ENCODE results near the gene LHFPL6.

LHFPL6 gene

DNA sequence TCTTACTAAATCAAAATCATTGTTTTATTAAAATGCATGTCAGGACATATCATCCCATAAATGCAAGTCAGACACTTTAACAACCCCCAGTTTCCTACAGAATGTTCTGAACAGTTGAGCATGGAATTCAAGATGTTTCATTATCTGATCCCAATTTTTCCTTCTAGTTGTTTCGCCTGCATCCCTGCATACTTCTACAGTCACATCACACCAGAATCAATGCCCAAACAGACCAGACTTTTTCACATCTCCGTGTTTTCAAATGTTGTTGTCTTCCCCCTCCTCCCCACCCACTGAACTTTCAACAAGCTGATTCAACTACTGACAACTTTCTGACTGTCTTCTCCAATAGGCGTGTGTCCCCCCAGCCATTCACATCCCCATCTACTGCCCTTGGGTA lies 48.6 kb downstream of the LHFPL6 start:
- DNase-seq (ENCODE audit: low read depth) = no peak

GRCh38 chr13:39552246-39552645 lies 50.7 kb downstream of the LHFPL6 start:
- no peak for DNase-seq (ENCODE audit: low read depth)

DNA sequence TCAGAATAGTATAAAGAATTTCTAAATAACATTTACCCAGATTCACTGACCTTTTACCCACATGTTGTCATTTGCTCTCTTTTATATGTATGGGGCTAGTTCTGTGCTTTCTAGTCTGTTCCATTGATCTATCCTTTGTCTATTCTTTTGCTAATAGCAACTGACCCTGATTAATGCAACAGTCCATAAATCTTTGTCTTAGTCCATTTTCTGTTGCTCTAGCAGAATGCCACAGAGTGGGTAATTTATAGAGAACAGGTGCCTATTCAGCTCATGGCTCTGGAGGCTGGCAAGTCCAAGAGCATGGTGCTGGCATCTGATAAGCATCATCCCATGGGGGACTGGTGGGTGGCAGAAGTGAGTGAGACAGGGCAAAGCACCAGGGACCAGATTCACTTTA lies 52.1 kb downstream of the LHFPL6 start:
- no peak for DNase-seq (ENCODE audit: low read depth)

GRCh38 chr13:39547108-39547507 lies 55.9 kb downstream of the LHFPL6 start:
- no peak for DNase-seq (ENCODE audit: low read depth)

GRCh38 chr13:39542361-39542760 lies 60.6 kb downstream of the LHFPL6 start:
- no peak for DNase-seq (ENCODE audit: low read depth)

- no peak for DNase-seq (ENCODE audit: low read depth)
Measured at GRCh38 chr13:39540929-39541605, 61.9 kb downstream of the LHFPL6 start.

- DNase-seq (ENCODE audit: low read depth) = no peak
Measured at GRCh38 chr13:39538816-39539790, 63.9 kb downstream of the LHFPL6 start.

DNA sequence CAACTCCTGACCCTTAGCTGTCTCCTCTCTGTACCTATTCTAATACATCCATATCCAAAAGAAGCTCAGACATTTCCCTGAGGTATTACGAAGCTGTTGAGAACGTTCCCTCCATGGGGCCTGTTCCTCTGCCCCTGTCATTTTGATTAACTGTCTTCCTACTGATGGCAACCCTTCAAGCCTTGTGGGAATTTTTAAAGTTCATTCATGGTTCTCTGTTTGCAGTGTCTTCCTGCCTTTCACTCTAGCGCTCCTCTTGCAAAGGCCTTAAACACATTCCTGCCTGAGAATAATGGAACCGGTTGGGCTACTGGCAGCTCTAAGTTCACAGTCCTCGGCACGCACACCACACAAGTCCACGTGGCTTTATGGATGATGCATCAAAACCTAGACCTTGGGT lies 66.1 kb downstream of the LHFPL6 start:
- no peak for DNase-seq (ENCODE audit: low read depth)

DNA sequence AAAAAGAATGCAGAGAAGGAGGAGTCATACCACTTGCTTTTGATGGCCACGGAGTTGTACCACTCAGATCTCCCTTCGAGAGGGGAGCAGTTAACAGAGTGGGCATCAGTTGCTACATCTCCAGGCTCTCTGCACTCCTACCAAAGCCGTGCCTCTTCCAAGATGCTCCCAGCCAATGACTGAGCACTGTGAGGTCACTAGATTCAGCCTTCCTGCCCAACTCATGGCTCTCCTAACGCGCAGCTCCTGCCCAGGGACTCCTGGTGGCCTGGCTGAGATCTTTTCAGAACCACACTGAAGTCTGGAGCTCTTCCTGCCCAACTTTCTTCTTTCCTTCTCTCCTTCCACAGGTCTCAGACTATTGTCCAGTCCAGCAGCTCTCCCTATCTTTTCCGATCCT lies 66.7 kb downstream of the LHFPL6 start:
- no peak for DNase-seq (ENCODE audit: low read depth)

DNA sequence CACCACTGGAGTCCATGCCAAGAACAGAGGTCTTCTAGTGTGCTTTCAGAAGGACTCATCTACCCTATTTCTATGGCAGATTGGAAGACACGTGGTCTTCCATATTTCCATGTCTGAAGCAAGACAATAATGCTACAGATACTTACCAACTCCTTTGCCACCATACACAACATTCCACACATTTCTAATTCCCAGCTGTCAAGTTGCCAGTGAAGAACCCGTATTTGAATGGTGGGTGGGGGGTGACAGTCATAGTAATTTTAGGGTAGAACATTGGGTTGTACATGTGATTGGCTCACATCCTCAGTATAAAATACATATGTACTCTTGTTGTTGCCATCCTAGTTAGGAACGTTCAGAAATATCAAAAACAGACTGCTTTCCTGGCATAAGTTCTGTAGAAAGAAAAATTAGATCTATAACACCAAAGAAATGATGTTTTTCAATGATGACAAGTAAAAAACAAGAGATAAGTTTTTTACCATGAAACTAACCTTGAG lies 69.3 kb downstream of the LHFPL6 start:
- DNase-seq (ENCODE audit: low read depth) = no peak

GRCh38 chr13:39531646-39532045 lies 71.3 kb downstream of the LHFPL6 start:
- DNase-seq (ENCODE audit: low read depth) = no peak

DNA sequence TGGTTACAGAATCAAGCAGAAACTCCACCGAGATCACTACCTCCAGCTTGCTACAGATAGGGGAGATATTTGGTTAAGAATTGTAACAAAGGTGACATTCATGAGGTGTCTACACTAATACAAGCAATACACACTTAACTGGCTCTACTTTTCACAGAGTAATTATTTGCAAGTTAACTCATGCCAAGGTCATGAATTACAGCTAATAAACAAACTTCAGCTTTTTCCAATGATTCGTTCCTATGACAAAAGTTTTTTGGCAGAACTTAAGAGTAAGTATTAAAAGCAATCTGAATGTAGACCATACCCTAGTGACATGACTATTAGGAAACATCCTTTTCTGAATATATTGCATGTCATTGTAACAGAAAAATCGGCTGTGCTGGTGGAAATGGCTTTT lies 72.1 kb downstream of the LHFPL6 start:
- peak; percentile 28 for DNase-seq (ENCODE audit: low read depth)

DNA sequence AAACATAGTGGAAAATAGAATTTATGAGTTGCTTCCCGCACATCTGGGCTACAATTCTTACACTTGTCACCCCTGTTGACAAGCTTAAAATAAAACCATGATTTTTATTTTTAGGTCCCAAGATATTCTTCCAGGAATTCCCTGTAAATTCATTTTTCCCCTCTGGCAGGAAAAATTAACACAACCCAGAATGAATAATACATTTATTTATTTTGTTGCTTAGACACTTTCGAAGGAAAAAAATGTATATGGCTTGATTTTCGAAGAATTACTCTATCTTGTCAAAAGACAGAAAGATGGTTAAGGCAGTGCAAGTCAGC lies 74.4 kb downstream of the LHFPL6 start:
- DNase-seq (ENCODE audit: low read depth) = no peak

- DNase-seq (ENCODE audit: low read depth) = peak; percentile 78
Measured at GRCh38 chr13:39527961-39528660, 74.9 kb downstream of the LHFPL6 start.

- no peak for DNase-seq (ENCODE audit: low read depth)
Measured at GRCh38 chr13:39527301-39527700, 75.7 kb downstream of the LHFPL6 start.

GRCh38 chr13:39526499-39526898 lies 76.5 kb downstream of the LHFPL6 start:
- DNase-seq (ENCODE audit: low read depth) = no peak

DNA sequence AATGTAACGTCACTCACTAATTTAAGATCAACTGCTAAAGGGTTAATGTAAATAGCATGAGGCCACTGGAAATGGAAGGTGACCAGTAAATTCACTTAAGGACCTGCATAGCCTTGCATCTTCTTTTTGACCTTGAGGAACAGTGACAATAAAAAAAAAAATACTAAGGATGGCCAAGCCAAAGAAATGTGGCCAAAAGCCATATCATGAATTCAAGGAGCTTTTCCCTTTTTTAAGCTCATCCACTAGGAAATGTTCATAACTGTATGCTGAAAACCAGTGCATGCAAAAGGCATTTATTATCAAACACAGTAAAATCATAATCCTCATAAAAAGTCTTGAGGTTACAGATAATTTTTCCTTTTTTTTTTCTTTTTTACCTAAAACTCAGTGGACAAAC lies 77.5 kb downstream of the LHFPL6 start:
- no peak for DNase-seq (ENCODE audit: low read depth)

GRCh38 chr13:39524795-39525194 lies 78.2 kb downstream of the LHFPL6 start:
- DNase-seq (ENCODE audit: low read depth) = no peak

DNA sequence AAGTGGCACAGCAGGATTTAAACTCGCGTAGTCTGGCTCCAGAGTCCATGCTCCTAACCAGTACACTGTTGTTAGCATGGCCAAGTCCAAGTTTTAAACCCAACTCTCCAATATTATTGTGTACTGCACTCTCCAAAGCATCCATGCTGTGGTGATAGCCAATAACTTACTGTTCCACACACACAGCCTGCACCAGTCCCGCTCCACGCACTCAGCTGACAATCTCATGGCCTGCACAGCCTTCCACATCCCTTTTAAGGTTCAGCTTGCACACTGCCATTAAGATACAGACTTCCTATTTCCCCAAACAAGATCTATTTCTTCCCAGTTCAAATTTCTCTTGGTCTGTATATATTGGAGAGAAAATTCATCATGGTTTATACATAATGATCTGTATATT lies 80.7 kb downstream of the LHFPL6 start:
- DNase-seq (ENCODE audit: low read depth) = no peak

DNA sequence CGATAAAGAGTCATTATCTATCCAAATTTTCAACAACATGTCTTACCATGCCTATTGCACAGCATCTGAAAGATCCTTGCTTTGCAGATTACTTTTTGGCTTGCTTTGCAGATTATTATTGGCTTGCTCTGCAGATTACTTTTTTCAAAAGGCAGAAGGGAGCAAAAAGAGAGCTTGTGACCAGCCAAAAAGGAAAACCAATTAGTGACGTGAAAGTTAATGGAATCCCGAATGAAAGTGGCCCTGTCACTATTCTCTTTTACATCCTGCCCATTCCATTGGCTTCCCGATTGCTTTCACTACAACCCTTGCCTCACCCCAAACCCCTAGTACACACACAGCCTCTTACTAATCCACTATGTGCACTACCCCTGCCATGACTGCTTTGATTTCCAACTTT lies 81.3 kb downstream of the LHFPL6 start:
- no peak for DNase-seq (ENCODE audit: low read depth)

DNA sequence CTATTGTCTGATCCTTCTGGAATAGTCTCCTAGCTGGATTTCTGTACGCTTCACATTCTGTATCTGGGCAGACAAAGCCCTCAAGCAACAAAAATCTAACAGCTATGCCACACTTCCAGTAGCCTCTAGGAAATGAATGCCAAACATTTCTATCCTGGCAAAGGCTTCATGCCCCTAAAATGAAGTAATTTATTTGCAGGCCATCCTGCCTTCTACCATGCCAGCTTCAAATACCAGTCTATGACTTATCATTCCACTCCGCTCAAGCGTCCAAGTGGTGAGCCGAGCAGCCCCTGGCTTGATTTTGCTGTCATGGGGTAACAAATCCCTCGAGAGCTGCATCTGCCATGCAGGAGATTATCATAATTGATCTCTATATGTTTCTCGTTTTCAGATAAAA lies 86.9 kb downstream of the LHFPL6 start:
- no peak for DNase-seq (ENCODE audit: low read depth)

- DNase-seq (ENCODE audit: low read depth) = no peak
Measured at GRCh38 chr13:39515224-39515714, 87.7 kb downstream of the LHFPL6 start.

- no peak for DNase-seq (ENCODE audit: low read depth)
Measured at GRCh38 chr13:39512687-39513086, 90.3 kb downstream of the LHFPL6 start.
